A549 (cell line): ENCODE measurements around the gene TMC5. TPM values are rescaled to one million over a fixed set of nuclear protein-coding genes. Genes with fewer than 3 reads are reported as not detected.

Experiments used
- ATAC-seq, 2 experiments: fragments of 200-7000 bp in 1 of 2; fragments of >200 bp in 1 of 2; cut with Nextera tagmentation in 1 of 2; cut with Tn5 transposase in 1 of 2; 3 replicates each; pipeline versions ENCODE4 v1.8.0 to v1.9.1; 2018 to 2020; ENCODE audit warnings: mild to moderate bottlenecking in 1 of 2, moderate library complexity in 1 of 2
- CTCF ChIA-PET: fragments of 300-600 bp; sonication (Branson Sonifier 250); formaldehyde crosslinking; extraction: SDS; loops from one replicate; lab custom pipeline; 2021; ENCODE audit warnings: antibody characterized with exemption, inconsistent platforms; lab: Yijun Ruan, JAX
- POLR2A ChIA-PET: fragments of 350-600 bp; formaldehyde crosslinking; extraction: SDS; loops from one replicate; lab custom pipeline; 2021; ENCODE audit warnings: antibody characterized with exemption, inconsistent platforms; lab: Yijun Ruan, JAX
- DNase-seq, 2 experiments: peaks; one replicate each; pipeline versions ENCODE4 v3.0.0 to v3.0.0-alpha.2; 2011 to 2016; ENCODE audit warnings: low read depth in 1 of 2, low spot score in 1 of 2
- FAIRE-seq: peaks from 2 replicates; lab custom pipeline; 2011; peaks lifted over from hg19 to GRCh38; lab: Jason Lieb, UNC
- H3K27ac ChIP-seq, 2 experiments: fragments of >200 bp; sonication (Bioruptor Twin); formaldehyde crosslinking; 3 replicates each; pipeline ENCODE4 v1.5.1; 2016 to 2017
- H3K4me1 ChIP-seq: fragments of >200 bp; sonication (Bioruptor Twin); formaldehyde crosslinking; 3 replicates; pipeline ENCODE4 v1.6.1; 2016
- H3K4me2 ChIP-seq: fragments of >200 bp; sonication (Bioruptor Twin); formaldehyde crosslinking; 3 replicates; pipeline ENCODE4 v1.6.1; 2016
- H3K4me3 ChIP-seq: fragments of >200 bp; sonication (Bioruptor Twin); formaldehyde crosslinking; 3 replicates; pipeline ENCODE4 v1.5.1; 2016
- H3K9me3 ChIP-seq: fragments of >200 bp; sonication (Bioruptor Twin); formaldehyde crosslinking; 3 replicates; pipeline ENCODE4 v1.6.1; 2016
- CHD4 ChIP-seq: fragments of 200-600 bp; sonication (generic); IDR thresholded peaks from 2 replicates; pipeline ENCODE4 v1.6.1; 2016; ENCODE audit warnings: antibody characterized with exemption, mild to moderate bottlenecking, borderline replicate concordance
- EHMT2 ChIP-seq: fragments of 200-600 bp; sonication (generic); IDR thresholded peaks from 2 replicates; pipeline ENCODE4 v1.6.1; 2016; ENCODE audit warnings: antibody characterized with exemption, low read depth, mild to moderate bottlenecking, moderate library complexity
- EP300 ChIP-seq, 2 experiments: fragments of >200 bp; sonication (Bioruptor Twin); formaldehyde crosslinking; IDR thresholded peaks; 2 replicates in 1 of 2; 3 replicates in 1 of 2; pipeline ENCODE4 v1.6.1; 2016 to 2017
- FOSL2 ChIP-seq, 2 experiments: fragments of 450-650 bp in 1 of 2; fragments of >200 bp in 1 of 2; sonication (Bioruptor Twin) in 1 of 2; formaldehyde crosslinking; IDR thresholded peaks; 2 replicates each; pipeline versions ENCODE4 v1.5.0 to v1.6.1; 2016 to 2020; ENCODE audit warnings: mild to moderate bottlenecking in 1 of 2, moderate library complexity in 1 of 2
- HDAC2 ChIP-seq: fragments of 200-600 bp; sonication (generic); IDR thresholded peaks from 2 replicates; pipeline ENCODE4 v1.6.1; 2016
- HOXA7 ChIP-seq: fragments of 250-450 bp; sonication (Bioruptor Pico); IDR thresholded peaks from 2 replicates; pipeline ENCODE4 v1.5.0; 2020; ENCODE audit warnings: mild to moderate bottlenecking, moderate library complexity
- JUN ChIP-seq, 2 experiments: fragments of >200 bp; sonication (Bioruptor Twin); formaldehyde crosslinking; IDR thresholded peaks; 2 replicates in 1 of 2; 3 replicates in 1 of 2; pipeline ENCODE4 v1.6.1; 2016 to 2017
- KDM5A ChIP-seq: fragments of 200-600 bp; sonication (generic); IDR thresholded peaks from 2 replicates; pipeline ENCODE4 v1.6.1; 2016; ENCODE audit warnings: antibody characterized with exemption, mild to moderate bottlenecking
- NFE2L2 ChIP-seq: fragments of 150-350 bp; conservative IDR thresholded peaks from 2 replicates; pipeline ENCODE4 v1.6.1; 2014; ENCODE audit warnings: low read length
- NPAS2 ChIP-seq: fragments of 250-450 bp; sonication (Bioruptor Pico); IDR thresholded peaks from 2 replicates; pipeline ENCODE4 v1.8.0; 2022; ENCODE audit warnings: mild to moderate bottlenecking, moderate library complexity, borderline replicate concordance
- NR3C1 ChIP-seq: fragments of >200 bp; sonication (Bioruptor Twin); formaldehyde crosslinking; IDR thresholded peaks from 3 replicates; pipeline ENCODE4 v1.6.1; 2017
- POLR2AphosphoS2 ChIP-seq: conservative IDR thresholded peaks from 2 replicates; pipeline ENCODE4 v1.6.1; 2012; ENCODE audit warnings: low read length, improper control_type of control experiment, inconsistent platforms
- RAD21 ChIP-seq, 2 experiments: fragments of >200 bp in 1 of 2; sonication (Bioruptor Twin) in 1 of 2; formaldehyde crosslinking in 1 of 2; IDR thresholded peaks in 1 of 2; conservative IDR thresholded peaks in 1 of 2; 2 replicates in 1 of 2; 3 replicates in 1 of 2; pipeline ENCODE4 v1.6.1; 2012 to 2018; ENCODE audit warnings: inconsistent platforms in 1 of 2
- TFCP2L1 ChIP-seq: fragments of 250-450 bp; sonication (Bioruptor Pico); IDR thresholded peaks from 2 replicates; pipeline ENCODE4 v1.5.0; 2021; ENCODE audit warnings: mild to moderate bottlenecking
- ZNF302 ChIP-seq: fragments of 250-450 bp; sonication (Bioruptor Pico); IDR thresholded peaks from 2 replicates; pipeline ENCODE4 v1.9.0; 2021; ENCODE audit warnings: inconsistent platforms, mild to moderate bottlenecking, moderate library complexity
- WGBS: methylation state at CpG from one replicate; pipeline ENCODE4 v1.1.6; 2017; ENCODE audit errors: missing lambda C conversion rate; 5-methylcytosine and 5-hydroxymethylcytosine counted together
- polyA plus RNA-seq, 4 experiments: library from polyadenylated mRNA; depleted of rRNA in 3 of 4; stranded (reverse); fragments of >200 nt; fragmentation: RNase III in 1 of 4; extraction: RNeasy Plus Mini Kit Qiagen cat#74134 plus additional on column Dnase treatment in 1 of 4; gene quantifications; 2 replicates in 3 of 4; 3 replicates in 1 of 4; pipeline ENCODE4 v1.2.3, GENCODE V29; 2011 to 2017
- TF ChIP-seq, protein P1 (sequence below): fragments of 450-650 bp; IDR thresholded peaks from 2 replicates; pipeline ENCODE4 v1.6.1; 2014; ENCODE audit warnings: antibody characterized with exemption
- TF ChIP-seq, protein P2 (sequence below): fragments of 250-450 bp; sonication (Bioruptor Pico); IDR thresholded peaks from 2 replicates; pipeline ENCODE4 v1.5.0; 2020; ENCODE audit warnings: low read depth, mild to moderate bottlenecking, moderate library complexity
- TF ChIP-seq, protein P3 (sequence below): IDR thresholded peaks from 2 replicates; pipeline ENCODE4 v1.6.1; 2012
- TF ChIP-seq, protein P4 (sequence below): fragments of >200 bp; sonication (Bioruptor Twin); formaldehyde crosslinking; IDR thresholded peaks from 3 replicates; pipeline ENCODE4 v1.6.1; 2016

TMC5 gene
- polyA plus RNA-seq, 2 of the 4 experiments (the other 2 are of a cell fraction) = 8.3 to 17.1 TPM

DNA sequence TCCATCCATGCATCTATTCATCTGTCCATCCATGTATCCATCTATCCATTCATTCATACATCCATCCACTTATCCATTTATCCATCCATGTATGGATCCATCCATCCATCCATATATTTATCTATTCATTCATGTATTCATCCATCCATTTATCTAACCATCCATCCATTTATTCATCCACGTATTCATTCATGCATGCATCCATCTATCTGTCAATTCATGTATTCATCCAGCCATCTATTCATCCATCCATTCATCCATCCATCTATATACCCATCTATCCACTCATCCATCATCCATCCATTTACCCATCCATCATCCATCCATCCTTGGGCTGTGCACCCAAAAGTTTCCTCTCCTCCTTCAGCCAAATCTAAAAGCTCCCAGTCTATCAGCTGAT is 60.8 kb downstream of the TMC5 start:
- POLR2A ChIA-PET = interaction anchor here (0.6 kb wide), 1 partner anchor 65 kb away, joined by 9 read pairs; no protein-coding TSS in a partner anchor
- 100% methylated on average over 1 of the region's 1 CpG for WGBS
- peaks cover 21% of the 10 kb centered on the region for H3K4me1 ChIP-seq
- no peak for DNase-seq
- H3K4me2 ChIP-seq = no peak overlapping the region
- H3K27ac ChIP-seq = no peak overlapping the region
- TF ChIP-seq, protein P1, sequence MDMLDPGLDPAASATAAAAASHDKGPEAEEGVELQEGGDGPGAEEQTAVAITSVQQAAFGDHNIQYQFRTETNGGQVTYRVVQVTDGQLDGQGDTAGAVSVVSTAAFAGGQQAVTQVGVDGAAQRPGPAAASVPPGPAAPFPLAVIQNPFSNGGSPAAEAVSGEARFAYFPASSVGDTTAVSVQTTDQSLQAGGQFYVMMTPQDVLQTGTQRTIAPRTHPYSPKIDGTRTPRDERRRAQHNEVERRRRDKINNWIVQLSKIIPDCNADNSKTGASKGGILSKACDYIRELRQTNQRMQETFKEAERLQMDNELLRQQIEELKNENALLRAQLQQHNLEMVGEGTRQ = no peak
- TF ChIP-seq, protein P2, sequence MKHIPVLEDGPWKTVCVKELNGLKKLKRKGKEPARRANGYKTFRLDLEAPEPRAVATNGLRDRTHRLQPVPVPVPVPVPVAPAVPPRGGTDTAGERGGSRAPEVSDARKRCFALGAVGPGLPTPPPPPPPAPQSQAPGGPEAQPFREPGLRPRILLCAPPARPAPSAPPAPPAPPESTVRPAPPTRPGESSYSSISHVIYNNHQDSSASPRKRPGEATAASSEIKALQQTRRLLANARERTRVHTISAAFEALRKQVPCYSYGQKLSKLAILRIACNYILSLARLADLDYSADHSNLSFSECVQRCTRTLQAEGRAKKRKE (CRISPR knock-in tag) = no peak
- TF ChIP-seq POLR2AphosphoS2 = no peak
- TF ChIP-seq TFCP2L1 (CRISPR knock-in tag) = no peak
- no peak for TF ChIP-seq NFE2L2
- TF ChIP-seq KDM5A = no peak
- TF ChIP-seq, protein P3, sequence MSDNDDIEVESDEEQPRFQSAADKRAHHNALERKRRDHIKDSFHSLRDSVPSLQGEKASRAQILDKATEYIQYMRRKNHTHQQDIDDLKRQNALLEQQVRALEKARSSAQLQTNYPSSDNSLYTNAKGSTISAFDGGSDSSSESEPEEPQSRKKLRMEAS = no peak
- TF ChIP-seq NPAS2 (CRISPR knock-in tag) = no peak
- no peak for TF ChIP-seq RAD21 (conservative IDR thresholded peaks at IDR 0.05 in 1 of 2, IDR thresholded peaks at IDR 0.05 in 1 of 2)
- no peak for TF ChIP-seq CHD4
- TF ChIP-seq NR3C1 = no peak
- no peak for TF ChIP-seq EHMT2
- no peak for TF ChIP-seq HDAC2
- TF ChIP-seq, protein P4, sequence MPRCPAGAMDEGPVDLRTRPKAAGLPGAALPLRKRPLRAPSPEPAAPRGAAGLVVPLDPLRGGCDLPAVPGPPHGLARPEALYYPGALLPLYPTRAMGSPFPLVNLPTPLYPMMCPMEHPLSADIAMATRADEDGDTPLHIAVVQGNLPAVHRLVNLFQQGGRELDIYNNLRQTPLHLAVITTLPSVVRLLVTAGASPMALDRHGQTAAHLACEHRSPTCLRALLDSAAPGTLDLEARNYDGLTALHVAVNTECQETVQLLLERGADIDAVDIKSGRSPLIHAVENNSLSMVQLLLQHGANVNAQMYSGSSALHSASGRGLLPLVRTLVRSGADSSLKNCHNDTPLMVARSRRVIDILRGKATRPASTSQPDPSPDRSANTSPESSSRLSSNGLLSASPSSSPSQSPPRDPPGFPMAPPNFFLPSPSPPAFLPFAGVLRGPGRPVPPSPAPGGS = no peak
- no peak for TF ChIP-seq HOXA7 (CRISPR knock-in tag)
- TF ChIP-seq FOSL2 (IDR thresholded peaks at IDR 0.05) = no peak
- no peak for TF ChIP-seq FOSL2 (CRISPR knock-in tag; IDR thresholded peaks at IDR 0.05)
- no peak for TF ChIP-seq ZNF302
- TF ChIP-seq, all 56 proteins: peak for 0
- H3K9me3 ChIP-seq = peaks cover 4% of the 10 kb centered on the region; the same call in 1 of the 3 replicates
- ATAC-seq (no peak), FAIRE-seq (no peak)
- CTCF ChIA-PET = interaction anchor here (1.2 to 2.1 kb wide), 3 partner anchors 24 to 36 kb away, joined by 3 to 10 read pairs (median 4); no protein-coding TSS in a partner anchor
- no peak overlapping the region for H3K4me3 ChIP-seq

DNA sequence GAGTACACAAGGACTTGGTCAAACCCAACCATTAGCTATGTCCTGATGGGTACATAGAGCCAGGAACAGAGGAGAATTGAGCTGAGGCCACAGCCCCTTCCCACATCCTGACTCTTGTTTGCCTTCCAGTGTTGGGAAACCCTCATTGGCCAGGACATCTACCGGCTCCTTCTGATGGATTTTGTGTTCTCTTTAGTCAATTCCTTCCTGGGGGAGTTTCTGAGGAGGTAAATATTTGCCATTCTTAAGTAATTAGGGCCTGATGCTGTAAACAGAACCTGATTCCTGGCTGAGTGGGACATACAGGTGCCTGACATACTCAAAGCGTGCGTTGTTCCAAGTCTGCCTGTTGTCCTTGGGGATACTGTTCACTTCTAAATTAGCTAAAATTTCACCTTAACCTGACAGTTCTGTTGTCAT is 61.6 kb downstream of the TMC5 start:
- DNase-seq (no peak), FAIRE-seq (no peak), ATAC-seq (no peak)
- H3K27ac ChIP-seq = peak overlapping the region in 1 of 2 experiments; percentile 52; a peak in 1 of 6 replicates
- whole genome bisulfite sequencing = 74% methylated on average over 3 of the region's 3 CpGs
- H3K4me2 ChIP-seq = no peak overlapping the region
- CTCF ChIA-PET = interaction anchor here (2.1 kb wide), 1 partner anchor 23 kb away, joined by 10 read pairs; no protein-coding TSS in a partner anchor
- POLR2A ChIA-PET = no interaction called here
- TF ChIP-seq, protein P4 = no peak
- no peak for TF ChIP-seq HOXA7 (CRISPR knock-in tag)
- TF ChIP-seq JUN (IDR thresholded peaks at IDR 0.05) = no peak
- no peak for TF ChIP-seq EP300 (IDR thresholded peaks at IDR 0.05)
- H3K4me1 ChIP-seq = peaks cover 21% of the 10 kb centered on the region
- H3K4me3 ChIP-seq = no peak overlapping the region
- H3K9me3 ChIP-seq = peaks cover 4% of the 10 kb centered on the region; the same call in 1 of the 3 replicates
